Type B pancreatic cell (in vitro differentiated cells): ENCODE data around the gene ATP10B. TPM values are rescaled to one million over a fixed set of nuclear protein-coding genes. Genes with fewer than 3 reads are reported as not detected.
"Not testable (repeated sequence)": the region's sequence is repeated elsewhere in the genome, so short reads cannot be mapped to it uniquely, and the experiment has no call there.

ENCODE experiments used
- DNase-seq: peaks from one replicate; pipeline ENCODE4 v3.0.0; 2021; ENCODE audit warnings: mixed read lengths; ENCODE audit not compliant: unreplicated experiment; ENCODE audit errors: extremely low spot score
- H3K27ac Mint-ChIP-seq: 2 replicates; pipeline ENCODE4 v1.8.0; 2021; ENCODE audit warnings: mild to moderate bottlenecking, mixed read lengths
- H3K27me3 Mint-ChIP-seq: 2 replicates; pipeline ENCODE4 v1.8.0; 2021; ENCODE audit warnings: mixed read lengths
- H3K36me3 Mint-ChIP-seq: 2 replicates; pipeline ENCODE4 v1.8.0; 2021; ENCODE audit warnings: mixed read lengths
- H3K4me1 Mint-ChIP-seq: one replicate; pipeline ENCODE4 v1.8.0; 2021; ENCODE audit warnings: mixed read lengths; ENCODE audit not compliant: unreplicated experiment
- H3K4me3 Mint-ChIP-seq: 2 replicates; pipeline ENCODE4 v1.8.0; 2021; ENCODE audit warnings: mild to moderate bottlenecking, mixed read lengths
- H3K9me3 Mint-ChIP-seq: 2 replicates; pipeline ENCODE4 v1.8.0; 2021; ENCODE audit warnings: mixed read lengths
- CTCF ChIP-seq: fragments of 200-600 bp; sonication (generic); conservative IDR thresholded peaks from 2 replicates; pipeline ENCODE4 v1.5.0; 2021; ENCODE audit warnings: antibody characterized with exemption, mild to moderate bottlenecking
- long read RNA-seq: library from polyadenylated mRNA; unstranded; transcript quantifications from one replicate; pipeline ENCODE4 v2.0.0, GENCODE V29; 2020
- total RNA-seq: library from RNA; stranded (reverse); gene quantifications from 2 replicates; pipeline ENCODE4 v1.2.1, GENCODE V29; 2021; ENCODE audit warnings: low replicate concordance

The ATP10B gene
- 4.0 and 4.6 TPM in 2 replicates for total RNA-seq
- long read RNA-seq, partial matches to known transcripts = 0 of 6 reads
- long read RNA-seq, other reads (novel, unspliced or antisense) = 6 of 6 reads

GRCh38 chr5:160852049-160852448, at the start of gene ATP10B:
Gene ATP10B (minus strand): TSS chr5:160852211. CDS start chr5:160688074, 164,137 bp downstream.
- no peak within 1 kb of the TSS for H3K27ac Mint-ChIP-seq
- H3K4me1 Mint-ChIP-seq = no peaks in the 10 kb centered on the region
- TF ChIP-seq CTCF = no peak
- no peaks in the 10 kb centered on the region for H3K27me3 Mint-ChIP-seq
- H3K36me3 Mint-ChIP-seq = no peaks in the 10 kb centered on the region
- H3K9me3 Mint-ChIP-seq = no peaks in the 10 kb centered on the region
- H3K4me3 Mint-ChIP-seq = no peak within 1 kb of the TSS
- DNase-seq = no peak

GRCh38 chr5:160901656-160902055, 49.6 kb upstream of the ATP10B start:
- Mint-ChIP-seq H3K4me1 (no peaks in the 10 kb centered on the region), H3K27ac (no peak overlapping the region), H3K36me3 (no peaks in the 10 kb centered on the region), H3K27me3 (peaks cover 3% of the 10 kb centered on the region), H3K9me3 (no peaks in the 10 kb centered on the region), H3K4me3 (no peak overlapping the region)
- no peak for TF ChIP-seq CTCF
- DNase-seq = no peak

GRCh38 chr5:160899735-160900134, 47.7 kb upstream of the ATP10B start:
- DNase-seq = no peak
- Mint-ChIP-seq H3K27me3 (peaks cover 3% of the 10 kb centered on the region), H3K9me3 (peaks cover 8% of the 10 kb centered on the region), H3K36me3 (no peaks in the 10 kb centered on the region), H3K4me3 (no peak overlapping the region), H3K27ac (no peak overlapping the region), H3K4me1 (no peaks in the 10 kb centered on the region)
- no peak for TF ChIP-seq CTCF

GRCh38 chr5:160893180-160893964, 41.4 kb upstream of the ATP10B start:
- not testable (repeated sequence) for H3K4me3 Mint-ChIP-seq, H3K4me1 Mint-ChIP-seq, H3K27ac Mint-ChIP-seq, DNase-seq, H3K27me3 Mint-ChIP-seq, H3K36me3 Mint-ChIP-seq
- H3K9me3 Mint-ChIP-seq = peaks cover 13% of the 10 kb centered on the region

- Mint-ChIP-seq H3K27ac (peak overlapping the region; percentile 1), H3K36me3 (no peaks in the 10 kb centered on the region), H3K4me1 (peaks cover 7% of the 10 kb centered on the region), H3K9me3 (peaks cover 5% of the 10 kb centered on the region), H3K4me3 (no peak overlapping the region), H3K27me3 (no peaks in the 10 kb centered on the region)
- no peak for TF ChIP-seq CTCF
- DNase-seq = no peak
These were observed 35.8 kb upstream of the ATP10B start for GRCh38 chr5:160887780-160888179.

GRCh38 chr5:160873560-160874200, 21.7 kb upstream of the ATP10B start:
- DNase-seq, H3K9me3 Mint-ChIP-seq, H3K27me3 Mint-ChIP-seq, H3K36me3 Mint-ChIP-seq: not testable (repeated sequence)
- peaks cover 12% of the 10 kb centered on the region for H3K4me1 Mint-ChIP-seq
- H3K4me3 Mint-ChIP-seq = peak overlapping the region; percentile 87
- H3K27ac Mint-ChIP-seq = peak overlapping the region; percentile 55
